ENCODE data around the gene SLC6A3.

DNA sequence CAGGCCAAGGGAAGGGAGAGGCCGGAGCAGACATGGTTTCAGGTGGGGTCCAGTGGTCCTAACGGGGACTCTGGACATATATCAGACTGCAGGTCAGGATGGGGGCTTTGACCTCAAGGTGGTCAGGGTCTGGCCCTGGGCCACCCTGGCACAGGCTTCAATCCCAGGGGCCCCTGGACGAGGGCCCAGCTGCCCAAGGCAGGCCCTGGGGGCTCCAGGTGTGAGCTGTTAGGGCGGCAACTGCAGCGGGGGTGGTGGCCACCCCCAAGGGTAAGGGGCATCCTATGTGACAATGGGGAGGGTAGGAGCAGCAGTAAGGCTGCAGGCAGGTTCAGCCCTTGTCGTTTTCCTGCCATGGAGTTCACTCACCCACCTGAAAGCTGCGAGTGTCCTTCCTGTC lies 54.9 kb downstream of the SLC6A3 start:
- TF ChIP-seq, protein P1, sequence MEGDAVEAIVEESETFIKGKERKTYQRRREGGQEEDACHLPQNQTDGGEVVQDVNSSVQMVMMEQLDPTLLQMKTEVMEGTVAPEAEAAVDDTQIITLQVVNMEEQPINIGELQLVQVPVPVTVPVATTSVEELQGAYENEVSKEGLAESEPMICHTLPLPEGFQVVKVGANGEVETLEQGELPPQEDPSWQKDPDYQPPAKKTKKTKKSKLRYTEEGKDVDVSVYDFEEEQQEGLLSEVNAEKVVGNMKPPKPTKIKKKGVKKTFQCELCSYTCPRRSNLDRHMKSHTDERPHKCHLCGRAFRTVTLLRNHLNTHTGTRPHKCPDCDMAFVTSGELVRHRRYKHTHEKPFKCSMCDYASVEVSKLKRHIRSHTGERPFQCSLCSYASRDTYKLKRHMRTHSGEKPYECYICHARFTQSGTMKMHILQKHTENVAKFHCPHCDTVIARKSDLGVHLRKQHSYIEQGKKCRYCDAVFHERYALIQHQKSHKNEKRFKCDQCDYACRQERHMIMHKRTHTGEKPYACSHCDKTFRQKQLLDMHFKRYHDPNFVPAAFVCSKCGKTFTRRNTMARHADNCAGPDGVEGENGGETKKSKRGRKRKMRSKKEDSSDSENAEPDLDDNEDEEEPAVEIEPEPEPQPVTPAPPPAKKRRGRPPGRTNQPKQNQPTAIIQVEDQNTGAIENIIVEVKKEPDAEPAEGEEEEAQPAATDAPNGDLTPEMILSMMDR (IDR thresholded peaks at IDR 0.05), result no peak
- TF ChIP-seq POLR2A (IDR thresholded peaks at IDR 0.05), result no peak
- no peak for TF ChIP-seq POLR2AphosphoS5 (IDR thresholded peaks at IDR 0.05)

All from suprapubic skin (tissue), 4 donors.